PFSK-1 (cell line): ENCODE data around the gene BLID.
A peak's percentile ranks its signal among the peaks of the same experiment; 100 is the strongest.

Source experiments
- FOXP2 ChIP-seq: optimal IDR thresholded peaks from 2 replicates; pipeline ENCODE3; 2011; ENCODE audit warnings: borderline replicate concordance, control low read depth, inconsistent platforms; ENCODE audit not compliant: insufficient read depth; ENCODE audit errors: extremely low read length, extremely low read depth
- POLR2AphosphoS5 ChIP-seq: IDR thresholded peaks from 2 replicates; pipeline ENCODE4 v1.6.1; 2012; ENCODE audit warnings: low read depth, mild to moderate bottlenecking, control low read depth, low read length, moderate library complexity
- REST ChIP-seq, 2 experiments: IDR thresholded peaks; 2 replicates each; pipeline versions ENCODE4 v1.6.1 to v1.8.0; 2011 to 2012; ENCODE audit warnings: low read depth in 2 of 2, low read length in 2 of 2, control low read depth in 1 of 2, inconsistent platforms in 1 of 2, mild to moderate bottlenecking in 1 of 2, moderate library complexity in 1 of 2; ENCODE audit not compliant: insufficient read depth in 1 of 2
- SIN3A ChIP-seq: IDR thresholded peaks from 2 replicates; pipeline ENCODE4 v1.6.1; 2012; ENCODE audit warnings: mild to moderate bottlenecking, low read length, moderate library complexity, borderline replicate concordance; ENCODE audit not compliant: insufficient read depth
- TAF1 ChIP-seq: IDR thresholded peaks from 2 replicates; pipeline ENCODE4 v1.6.1; 2012; ENCODE audit warnings: low read length, control low read depth, borderline replicate concordance; ENCODE audit not compliant: insufficient read depth

The BLID gene

GRCh38 chr11:122071709-122072202 is 44.3 kb downstream of the BLID start:
- TF ChIP-seq POLR2AphosphoS5: peak; percentile 49; the same call in 1 of the 2 replicates
- TF ChIP-seq TAF1: peak; percentile 56; the same call in 1 of the 2 replicates
- TF ChIP-seq REST (IDR thresholded peaks at IDR 0.05; ENCODE audit: insufficient read depth in 1 of 2, low read depth in 2 of 2, low read length in 2 of 2): no peak
- TF ChIP-seq FOXP2: peak; percentile 74

- TF ChIP-seq POLR2AphosphoS5: no peak
- TF ChIP-seq TAF1: no peak
- no peak for TF ChIP-seq SIN3A
- TF ChIP-seq FOXP2: no peak
- no peak for TF ChIP-seq REST (IDR thresholded peaks at IDR 0.05; ENCODE audit: insufficient read depth in 1 of 2, low read depth in 2 of 2, low read length in 2 of 2)
These were observed 46.2 kb downstream of the BLID start for GRCh38 chr11:122069707-122070360.

- no peak for TF ChIP-seq SIN3A
- no peak for TF ChIP-seq FOXP2
- TF ChIP-seq TAF1: no peak
- TF ChIP-seq REST (IDR thresholded peaks at IDR 0.05; ENCODE audit: insufficient read depth in 1 of 2, low read depth in 2 of 2, low read length in 2 of 2): no peak
- TF ChIP-seq POLR2AphosphoS5: no peak
These were observed 47.2 kb downstream of the BLID start for GRCh38 chr11:122068837-122069236.

GRCh38 chr11:122068141-122068540 is 47.9 kb downstream of the BLID start:
- TF ChIP-seq FOXP2 (no peak), TAF1 (no peak), SIN3A (no peak), POLR2AphosphoS5 (no peak), REST (IDR thresholded peaks at IDR 0.05; ENCODE audit: insufficient read depth in 1 of 2, low read depth in 2 of 2, low read length in 2 of 2) (no peak)
